ENCODE measurements around the gene AURKB. TPM values are rescaled to one million over a fixed set of nuclear protein-coding genes. Genes with fewer than 3 reads are reported as not detected.

AURKB gene
- total RNA-seq, 4 donors from 2014 or later, result 12.8 TPM; not detected in 3

DNA sequence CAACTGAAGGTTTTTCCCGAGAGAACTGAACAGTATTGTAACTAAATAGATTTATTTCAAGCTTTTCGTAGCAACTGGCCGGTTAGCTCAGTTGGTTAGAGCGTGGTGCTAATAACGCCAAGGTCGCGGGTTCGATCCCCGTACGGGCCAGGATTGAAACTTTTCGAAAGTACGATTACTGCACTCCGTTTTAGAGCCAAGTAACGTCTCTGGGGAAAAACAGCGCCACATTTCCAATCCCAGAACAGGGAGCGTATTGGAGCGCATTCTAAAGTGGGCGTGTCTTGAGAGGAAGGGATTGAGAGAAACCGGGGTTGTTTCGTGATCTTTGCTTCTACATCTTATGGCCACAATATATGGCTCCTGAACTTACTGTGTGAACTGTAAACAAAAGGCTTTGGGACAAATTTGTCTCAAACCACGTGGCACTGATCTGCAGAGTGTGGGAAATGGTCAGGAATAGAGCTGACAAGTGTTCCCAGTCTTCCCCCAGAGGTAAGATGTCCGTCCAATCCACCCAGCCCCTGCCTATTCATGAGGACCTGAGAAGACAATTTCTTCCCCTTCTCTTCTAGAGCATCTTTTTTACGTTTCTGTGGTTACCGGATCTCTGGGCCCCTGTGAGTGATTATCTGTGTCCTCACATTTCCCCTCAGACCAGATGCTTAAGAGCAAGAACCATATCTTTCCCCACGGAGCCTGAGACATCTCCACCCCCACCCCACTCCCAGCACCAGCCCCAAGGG is 22.7 kb downstream of the AURKB start:
- H3K27me3 ChIP-seq, result no peaks in the 10 kb centered on the region
- peak overlapping the region; percentile 62 to 66 for H3K4me3 ChIP-seq
- DNase-seq, result peak; percentile 96
- H3K27ac ChIP-seq, result peak overlapping the region; percentile 97 to 99
- TF ChIP-seq, protein P1, sequence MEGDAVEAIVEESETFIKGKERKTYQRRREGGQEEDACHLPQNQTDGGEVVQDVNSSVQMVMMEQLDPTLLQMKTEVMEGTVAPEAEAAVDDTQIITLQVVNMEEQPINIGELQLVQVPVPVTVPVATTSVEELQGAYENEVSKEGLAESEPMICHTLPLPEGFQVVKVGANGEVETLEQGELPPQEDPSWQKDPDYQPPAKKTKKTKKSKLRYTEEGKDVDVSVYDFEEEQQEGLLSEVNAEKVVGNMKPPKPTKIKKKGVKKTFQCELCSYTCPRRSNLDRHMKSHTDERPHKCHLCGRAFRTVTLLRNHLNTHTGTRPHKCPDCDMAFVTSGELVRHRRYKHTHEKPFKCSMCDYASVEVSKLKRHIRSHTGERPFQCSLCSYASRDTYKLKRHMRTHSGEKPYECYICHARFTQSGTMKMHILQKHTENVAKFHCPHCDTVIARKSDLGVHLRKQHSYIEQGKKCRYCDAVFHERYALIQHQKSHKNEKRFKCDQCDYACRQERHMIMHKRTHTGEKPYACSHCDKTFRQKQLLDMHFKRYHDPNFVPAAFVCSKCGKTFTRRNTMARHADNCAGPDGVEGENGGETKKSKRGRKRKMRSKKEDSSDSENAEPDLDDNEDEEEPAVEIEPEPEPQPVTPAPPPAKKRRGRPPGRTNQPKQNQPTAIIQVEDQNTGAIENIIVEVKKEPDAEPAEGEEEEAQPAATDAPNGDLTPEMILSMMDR (IDR thresholded peaks at IDR 0.05), result no peak
- TF ChIP-seq POLR2A (IDR thresholded peaks at IDR 0.05), result peak; percentile 27 to 32
- peaks cover 8 to 13% of the 10 kb centered on the region in 2 donors for H3K4me1 ChIP-seq
- H3K9me3 ChIP-seq, result no peaks in the 10 kb centered on the region
- H3K36me3 ChIP-seq, result no peaks in the 10 kb centered on the region
- intact Hi-C loops (cut with DNase I; ENCODE audit: low total_unique reads), result loop anchor here (5.0 to 10.0 kb wide), 2 partner anchors 35 to 63 kb away; partner anchors contain the start of gene HES7

DNA sequence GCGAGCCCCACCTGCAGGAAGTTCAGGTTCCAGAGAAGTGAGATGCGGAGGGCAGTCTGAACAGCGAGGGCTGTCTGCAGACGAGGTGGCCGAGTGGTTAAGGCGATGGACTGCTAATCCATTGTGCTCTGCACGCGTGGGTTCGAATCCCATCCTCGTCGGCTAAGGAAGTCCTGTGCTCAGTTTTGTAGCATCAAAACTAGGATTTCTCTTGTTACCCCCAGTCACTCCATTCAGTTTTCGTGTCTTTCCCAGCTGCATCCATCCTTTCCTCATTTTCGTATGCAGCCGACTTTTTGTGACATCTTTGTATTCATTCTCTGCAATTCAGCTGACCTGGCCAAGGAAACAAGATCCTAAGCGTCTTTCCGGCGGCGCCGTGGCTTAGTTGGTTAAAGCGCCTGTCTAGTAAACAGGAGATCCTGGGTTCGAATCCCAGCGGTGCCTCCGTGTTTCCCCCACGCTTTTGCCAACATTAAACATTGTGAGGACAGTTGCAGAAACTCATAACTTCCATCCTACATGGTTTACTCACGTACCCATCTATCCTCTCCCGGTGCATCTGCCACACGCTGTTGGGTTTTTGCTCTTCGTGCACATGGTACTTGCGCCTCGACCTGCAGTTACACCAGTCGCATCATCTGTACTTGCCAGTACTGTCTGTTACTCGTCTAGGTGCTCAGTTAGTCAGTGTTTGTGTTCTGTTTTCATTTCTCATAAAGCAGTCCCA is 23.4 kb downstream of the AURKB start:
- intact Hi-C loops (cut with DNase I; ENCODE audit: low total_unique reads), result loop anchor here (5.0 to 10.0 kb wide), 2 partner anchors 35 to 62 kb away; partner anchors contain the start of gene HES7
- Histone ChIP-seq H3K27ac (peak overlapping the region; percentile 97 to 99), H3K9me3 (no peaks in the 10 kb centered on the region), H3K4me1 (peaks cover 8 to 13% of the 10 kb centered on the region in 2 donors), H3K4me3 (peak overlapping the region; percentile 62 to 66), H3K27me3 (no peaks in the 10 kb centered on the region), H3K36me3 (no peaks in the 10 kb centered on the region)
- peak; percentile 94 to 97 for DNase-seq
- TF ChIP-seq POLR2A (IDR thresholded peaks at IDR 0.05), result no peak
- TF ChIP-seq, protein P1 (IDR thresholded peaks at IDR 0.05), result peak; percentile 46 to 63 (median 56)

DNA sequence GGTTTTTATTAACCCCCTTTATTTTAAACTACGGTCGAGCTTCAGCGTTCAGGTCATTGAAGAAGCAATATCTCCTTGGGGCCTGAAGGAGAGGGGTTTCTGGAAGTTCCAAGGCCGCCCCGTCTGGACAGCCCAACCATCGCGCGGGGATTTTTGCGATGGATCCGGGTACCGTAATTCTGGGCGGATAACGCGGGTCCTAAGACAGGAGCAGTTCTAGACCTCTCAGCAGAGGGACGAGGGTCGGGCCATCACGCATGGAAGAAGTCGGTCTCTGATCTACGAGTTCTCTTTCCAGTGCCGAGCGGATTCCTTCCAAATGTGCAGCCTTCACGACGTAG is 24.0 kb downstream of the AURKB start:
- H3K9me3 ChIP-seq, result no peaks in the 10 kb centered on the region
- H3K36me3 ChIP-seq, result no peaks in the 10 kb centered on the region
- no peaks in the 10 kb centered on the region for H3K27me3 ChIP-seq
- peaks cover 8 to 13% of the 10 kb centered on the region in 2 donors for H3K4me1 ChIP-seq
- H3K27ac ChIP-seq, result peak overlapping the region; percentile 97 to 99
- intact Hi-C loops (cut with DNase I; ENCODE audit: low total_unique reads), result loop anchor here (5.0 to 10.0 kb wide), 2 partner anchors 36 to 62 kb away; partner anchors contain the start of gene HES7
- H3K4me3 ChIP-seq, result peak overlapping the region; percentile 62 to 66
- no peak for DNase-seq
- TF ChIP-seq, protein P1 (IDR thresholded peaks at IDR 0.05), result no peak
- TF ChIP-seq POLR2A (IDR thresholded peaks at IDR 0.05), result no peak

DNA sequence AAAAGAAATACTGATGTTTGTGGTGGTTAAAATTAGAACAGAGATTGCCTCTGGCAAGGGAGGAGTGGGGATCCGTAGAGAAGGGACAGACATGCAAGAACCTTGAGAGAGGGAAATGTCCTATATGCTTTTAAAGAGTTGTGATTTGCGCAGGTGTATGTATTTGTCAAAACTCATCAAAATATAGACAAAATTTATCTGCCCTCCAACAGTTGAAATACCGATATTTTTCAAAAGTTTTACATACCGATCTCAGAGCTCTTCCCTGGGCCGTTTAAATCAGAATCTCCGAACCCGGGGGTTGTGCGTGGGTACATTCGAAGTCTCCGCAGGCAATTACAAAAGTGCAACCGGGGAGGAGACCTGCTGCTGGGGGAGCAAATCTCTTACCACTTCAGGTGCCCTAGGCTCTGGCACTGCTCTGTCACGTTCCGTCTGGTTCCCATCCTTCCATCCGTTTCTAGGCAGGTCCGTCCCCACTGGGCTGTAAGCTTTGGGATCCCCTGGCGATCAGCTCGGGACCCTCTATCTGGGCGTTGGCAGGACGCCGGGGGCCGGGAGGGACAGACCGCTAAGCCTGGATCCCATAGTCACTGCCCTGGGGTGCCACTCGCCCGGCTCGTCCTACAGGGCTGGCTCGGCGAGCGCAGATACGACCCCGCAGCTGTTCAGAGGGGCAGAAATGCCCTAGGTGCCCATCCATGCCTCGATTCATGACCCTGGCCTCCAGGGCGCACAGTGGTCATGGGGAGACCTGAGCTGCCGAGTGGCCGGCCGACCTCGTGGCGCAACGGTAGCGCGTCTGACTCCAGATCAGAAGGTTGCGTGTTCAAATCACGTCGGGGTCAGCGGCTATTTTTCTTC is 24.6 kb downstream of the AURKB start:
- Histone ChIP-seq H3K36me3 (no peaks in the 10 kb centered on the region), H3K27me3 (no peaks in the 10 kb centered on the region), H3K9me3 (no peaks in the 10 kb centered on the region), H3K4me3 (peak overlapping the region; percentile 62 to 66), H3K4me1 (peaks cover 6 to 13% of the 10 kb centered on the region in 2 donors), H3K27ac (peak overlapping the region; percentile 97 to 99)
- TF ChIP-seq, protein P1 (IDR thresholded peaks at IDR 0.05), result peak in 1 of 4 experiments; percentile 7
- TF ChIP-seq POLR2A (IDR thresholded peaks at IDR 0.05), result peak in 1 of 2 donors; percentile 2
- peak; percentile 92 for DNase-seq
- intact Hi-C loops (cut with DNase I; ENCODE audit: low total_unique reads), result loop anchor here (5.0 to 10.0 kb wide), 2 partner anchors 36 to 61 kb away; partner anchors contain the start of gene HES7
